Ramos (cell line): ENCODE measurements around the gene TIAM2.
"Not testable (repeated sequence)": the region's sequence is repeated elsewhere in the genome, so short reads cannot be mapped to it uniquely, and the experiment has no call there.

Experiments
- in situ Hi-C: fragments of 300-500 bp; cut with MboI; formaldehyde crosslinking; loops from one replicate; pipeline ENCODE4 v1.14.3; 2022; ENCODE audit warnings: low sequenced_read_pairs; ENCODE audit not compliant: unreplicated experiment

TIAM2 gene

DNA sequence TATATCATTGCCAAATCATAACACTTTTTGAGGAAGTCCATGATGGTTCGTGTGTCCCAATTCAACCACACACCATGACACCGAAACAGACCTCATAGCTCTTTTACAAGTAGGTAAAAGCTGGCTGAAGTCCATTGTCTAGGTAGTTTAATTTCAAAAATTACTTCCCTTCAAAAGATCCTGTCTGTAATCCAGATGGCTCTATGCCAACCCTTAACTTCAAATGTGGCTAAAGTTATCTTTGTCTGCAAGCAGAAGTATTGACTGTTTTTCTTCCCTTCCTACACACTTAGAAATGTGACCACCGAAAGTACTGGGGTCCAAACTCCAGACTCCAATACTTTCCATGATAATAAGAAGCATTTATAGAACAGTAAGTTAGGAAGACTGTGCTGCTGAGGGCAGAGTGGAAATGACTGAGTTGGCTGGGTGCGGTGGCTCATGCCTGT, 8.3 kb upstream of the TIAM2 start:
- in situ Hi-C loops: no loop called here

DNA sequence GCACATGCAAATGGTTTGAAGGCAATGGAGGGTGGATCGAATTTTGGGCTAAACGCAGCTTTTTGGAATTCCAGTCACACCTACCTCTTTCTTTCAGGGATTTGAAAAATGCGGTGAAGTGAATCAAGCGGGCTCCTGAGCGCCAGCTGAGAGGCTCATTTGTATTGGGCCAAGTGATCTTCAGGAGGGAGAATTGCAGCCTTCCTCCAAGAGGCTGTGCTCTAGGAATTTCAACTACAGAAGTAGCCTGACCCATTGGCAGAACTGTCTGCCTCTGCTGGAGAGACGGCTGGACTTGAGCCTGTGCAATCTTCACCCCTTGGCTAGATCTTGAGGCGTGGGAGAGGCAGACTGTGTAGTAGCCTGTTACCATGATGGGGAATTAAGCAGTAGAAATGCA, 5.7 kb upstream of the TIAM2 start:
- in situ Hi-C loops: no loop called here

- in situ Hi-C loops: no loop called here
These were observed 3.9 kb upstream of the TIAM2 start for GRCh38 chr6:154991207-154991606.

- in situ Hi-C loops: no loop called here
These were observed 2.1 kb upstream of the TIAM2 start for GRCh38 chr6:154993026-154993425.

DNA sequence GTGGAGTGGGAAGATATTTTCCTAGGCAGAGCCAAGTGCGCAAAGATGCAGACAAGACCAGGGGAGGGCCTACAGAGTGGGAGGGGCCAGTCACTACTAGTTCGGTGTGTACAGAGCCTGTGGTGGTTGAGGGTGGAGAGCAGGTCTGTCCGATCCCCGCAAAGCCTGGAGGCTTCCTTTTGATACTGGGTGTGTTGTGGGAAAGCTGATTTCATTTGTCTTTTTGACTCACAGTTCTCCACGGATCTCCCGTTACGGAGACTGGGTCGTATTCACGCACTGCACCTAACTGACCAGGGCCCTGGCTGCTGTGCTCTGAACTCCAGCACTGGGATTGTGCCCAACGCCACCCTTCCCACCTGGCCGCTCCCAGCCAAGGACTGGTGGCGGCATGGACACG, 1.4 kb upstream of the TIAM2 start:
- in situ Hi-C loops: no loop called here

- in situ Hi-C loops: no loop called here
These were observed 270 bp upstream of the TIAM2 start for GRCh38 chr6:154994836-154995253.

DNA sequence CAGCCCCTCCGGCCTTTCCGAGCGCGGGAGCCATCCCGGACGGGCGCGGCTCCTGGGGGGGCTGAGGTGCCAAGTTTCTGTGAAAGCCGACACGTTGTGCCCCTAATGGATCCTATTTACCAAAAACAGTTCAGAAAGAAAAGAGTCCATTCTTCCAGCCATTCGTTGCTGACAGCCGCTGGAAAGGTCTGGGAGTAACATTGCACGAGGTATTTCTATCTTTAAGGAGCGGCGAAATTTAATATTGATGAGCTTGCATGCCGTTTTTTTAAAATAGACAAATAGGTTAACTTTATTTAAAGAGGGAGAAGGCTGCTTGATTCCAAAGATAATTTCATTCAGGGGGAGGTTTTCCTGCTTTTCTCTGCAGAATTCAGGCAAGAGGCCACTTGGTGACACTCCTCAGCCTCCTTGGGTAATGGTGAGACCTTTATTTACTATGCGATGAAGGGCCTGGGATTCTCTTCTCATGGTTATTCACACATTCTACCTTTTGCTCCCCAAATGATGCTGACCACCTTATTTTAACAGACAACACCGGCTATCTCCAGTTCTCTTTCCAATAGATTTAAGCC, 988 bp downstream of the TIAM2 start:
- in situ Hi-C loops: no loop called here

GRCh38 chr6:154996841-154997311, 1.8 kb downstream of the TIAM2 start:
- in situ Hi-C loops: no loop called here

- in situ Hi-C loops: no loop called here
These were observed 3.7 kb downstream of the TIAM2 start for GRCh38 chr6:154998855-154999254.

DNA sequence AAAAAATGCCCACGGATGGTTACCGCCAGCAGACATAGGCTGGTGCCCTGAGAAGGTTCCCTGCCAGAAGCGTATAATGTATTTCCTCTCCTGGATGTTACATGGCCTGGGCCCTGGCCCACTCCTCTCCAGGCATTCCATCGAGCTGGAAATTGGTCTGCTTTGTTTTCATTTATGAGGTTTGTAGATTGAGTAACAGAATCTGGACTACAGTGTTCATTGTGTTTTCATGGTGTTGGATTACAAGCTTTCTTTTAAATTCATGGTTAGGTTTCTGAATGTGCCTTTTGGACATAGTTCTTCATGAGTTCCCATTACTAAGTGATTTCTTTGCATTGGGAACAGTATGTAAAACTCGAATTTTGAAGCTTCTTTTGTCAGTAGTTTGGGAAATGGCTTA, 6.4 kb downstream of the TIAM2 start:
- in situ Hi-C loops: no loop called here

- in situ Hi-C loops: no loop called here
These were observed 6.8 kb downstream of the TIAM2 start for GRCh38 chr6:155001934-155002333.

DNA sequence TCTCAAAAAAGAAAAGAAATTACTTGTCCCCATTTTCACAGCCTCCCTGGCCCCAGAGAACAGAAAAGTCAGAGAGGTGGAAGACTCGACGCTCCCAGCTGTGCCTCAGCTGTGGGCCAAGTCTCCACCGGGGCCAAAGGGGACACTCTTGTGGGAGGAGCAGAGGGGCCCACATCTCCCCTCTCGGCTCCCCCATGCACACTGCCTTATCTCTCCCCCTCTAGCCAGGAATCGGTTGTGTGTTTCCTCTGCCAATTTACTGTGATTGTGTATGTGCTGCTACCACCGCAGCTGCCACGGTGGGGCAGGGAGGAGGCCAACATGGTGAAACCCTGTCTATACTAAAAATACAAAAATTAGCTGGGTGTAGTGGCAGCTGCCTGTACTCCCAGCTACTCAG, 8.4 kb downstream of the TIAM2 start:
- in situ Hi-C loops: no loop called here

GRCh38 chr6:155004017-155004416, 8.9 kb downstream of the TIAM2 start:
- in situ Hi-C loops: no loop called here

DNA sequence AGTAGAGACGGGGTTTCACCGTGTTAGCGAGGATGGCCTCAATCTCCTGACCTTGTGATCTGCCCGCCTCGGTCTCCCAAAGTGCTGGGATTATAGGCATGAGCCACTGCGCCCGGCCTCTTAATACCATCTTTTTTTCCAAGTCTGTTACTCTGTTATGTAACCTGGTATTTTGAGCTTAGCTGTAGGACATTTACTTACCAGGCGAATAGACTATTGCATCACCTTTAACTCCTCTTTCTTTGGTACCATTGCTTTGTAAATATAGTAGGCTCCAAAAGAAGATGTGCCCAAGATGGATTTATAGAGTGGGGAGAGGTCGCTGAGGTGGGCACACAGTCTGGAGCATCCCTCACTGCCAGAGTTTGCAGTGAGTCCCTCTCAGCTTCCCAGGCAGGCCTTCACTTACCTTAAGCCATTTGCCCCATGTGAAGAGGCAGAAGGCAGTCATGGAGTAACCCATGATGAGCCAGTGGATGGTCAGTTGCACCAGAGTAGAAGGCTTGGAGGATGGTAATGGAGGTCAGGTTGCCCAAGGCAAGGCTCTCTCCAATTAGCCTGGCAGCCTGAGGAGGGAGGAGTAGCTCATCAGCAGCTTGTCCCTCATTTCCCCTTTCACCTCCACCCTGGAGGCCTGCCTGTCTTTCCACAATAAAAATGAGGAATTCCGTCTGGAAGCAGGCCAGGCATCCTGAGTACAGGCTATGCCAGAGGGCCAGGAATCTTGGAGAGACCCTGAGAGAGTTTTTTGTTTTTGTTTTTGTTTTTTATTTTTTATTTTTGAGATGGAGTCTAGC, 9.7 kb downstream of the TIAM2 start:
- in situ Hi-C loops: no loop called here

GRCh38 chr6:155008625-155009024, 13.5 kb downstream of the TIAM2 start:
- in situ Hi-C loops: no loop called here

GRCh38 chr6:155010940-155011339, 15.8 kb downstream of the TIAM2 start:
- in situ Hi-C loops: no loop called here

DNA sequence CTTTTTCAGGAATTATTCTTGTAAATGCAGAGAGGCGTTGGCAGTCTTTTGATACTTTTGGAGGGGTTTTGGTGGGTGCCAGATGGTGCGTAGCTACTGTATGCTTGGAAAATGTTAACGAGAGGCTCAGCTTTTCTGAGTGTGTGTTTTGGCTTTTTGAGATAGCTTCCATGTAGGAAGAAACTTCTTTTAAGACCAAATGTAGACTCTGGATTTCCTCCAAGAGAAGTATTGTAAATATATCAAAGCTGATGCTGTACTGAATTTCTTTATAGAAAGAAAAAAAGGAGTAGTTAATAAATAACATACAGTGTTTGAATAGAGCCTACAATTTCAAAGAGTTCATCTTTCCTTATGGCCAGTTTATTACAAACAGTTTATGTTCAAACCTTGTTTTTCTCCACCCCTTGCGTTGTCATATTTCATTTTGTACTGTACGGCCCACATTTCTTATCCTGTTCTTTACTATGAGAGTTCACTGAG, 16.7 kb downstream of the TIAM2 start:
- in situ Hi-C loops: no loop called here

DNA sequence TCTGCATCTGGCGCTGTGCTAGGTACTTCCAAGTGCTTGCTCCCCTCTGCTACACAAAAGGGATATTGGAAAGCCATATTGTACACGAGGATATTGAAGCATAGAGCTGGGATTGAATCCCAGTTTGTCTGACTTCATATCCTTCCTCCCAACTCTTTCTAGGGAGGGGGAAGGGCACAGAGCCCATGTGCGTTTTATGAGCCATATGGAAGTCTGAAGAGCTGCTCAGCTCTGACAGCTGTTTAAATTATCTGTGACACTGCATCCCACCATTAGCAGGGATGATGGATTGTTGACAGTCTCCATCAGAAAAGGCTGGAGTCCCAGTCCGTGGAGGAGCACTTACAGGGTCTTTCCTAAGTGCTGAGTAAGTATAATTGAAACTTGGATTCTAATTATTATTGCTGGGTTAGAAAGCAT, 18.4 kb downstream of the TIAM2 start:
- in situ Hi-C loops: no loop called here

DNA sequence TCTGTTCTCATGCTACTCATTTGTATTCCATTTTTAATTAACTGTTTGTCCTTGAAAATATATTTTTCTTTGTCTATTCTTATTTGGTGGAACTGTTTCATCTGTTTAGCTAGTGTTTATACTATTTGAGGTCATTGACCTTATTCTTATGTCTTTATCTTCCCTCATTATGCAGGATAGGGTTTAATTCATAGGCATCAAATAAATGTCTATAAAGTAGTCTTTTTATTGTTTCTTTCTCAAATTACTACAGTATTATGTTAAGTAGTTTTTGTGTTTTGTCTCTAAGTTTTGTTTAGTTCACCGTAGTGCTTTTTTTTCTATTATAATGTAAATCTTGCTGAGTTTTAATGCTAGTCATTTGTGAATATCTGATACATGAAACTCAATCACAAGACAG, 19.0 kb downstream of the TIAM2 start:
- in situ Hi-C loops: no loop called here

DNA sequence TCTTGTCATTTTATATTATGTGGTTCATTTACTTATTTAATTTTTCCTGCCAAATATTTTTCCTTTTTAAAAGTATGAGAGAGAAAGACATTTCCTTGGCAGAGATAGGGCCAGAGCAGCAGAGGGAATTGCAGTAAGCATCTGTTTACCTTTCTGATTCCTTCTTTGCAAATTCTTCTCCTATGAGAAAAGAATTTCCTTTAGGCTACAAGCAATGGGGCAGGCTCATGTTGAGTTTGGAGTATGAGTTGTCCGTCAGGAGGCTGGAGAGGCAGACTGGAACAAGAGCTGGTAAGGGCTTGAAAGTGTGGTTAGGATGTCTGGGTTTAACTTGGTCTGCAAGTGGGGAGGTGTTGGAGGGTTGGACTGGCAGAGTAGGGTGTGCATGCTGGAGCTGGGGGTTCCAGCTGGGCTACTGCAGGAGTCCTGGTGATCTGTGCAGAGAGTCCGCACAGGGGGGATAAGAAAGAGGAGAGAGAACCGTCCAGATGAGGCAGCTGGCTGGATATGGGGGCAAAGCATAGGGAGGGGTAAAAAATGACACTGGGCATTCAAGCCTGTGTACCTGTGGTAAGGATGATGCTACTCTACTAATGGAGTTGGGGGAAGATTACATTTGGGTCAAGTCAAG, 19.7 kb downstream of the TIAM2 start:
- in situ Hi-C loops: no loop called here

DNA sequence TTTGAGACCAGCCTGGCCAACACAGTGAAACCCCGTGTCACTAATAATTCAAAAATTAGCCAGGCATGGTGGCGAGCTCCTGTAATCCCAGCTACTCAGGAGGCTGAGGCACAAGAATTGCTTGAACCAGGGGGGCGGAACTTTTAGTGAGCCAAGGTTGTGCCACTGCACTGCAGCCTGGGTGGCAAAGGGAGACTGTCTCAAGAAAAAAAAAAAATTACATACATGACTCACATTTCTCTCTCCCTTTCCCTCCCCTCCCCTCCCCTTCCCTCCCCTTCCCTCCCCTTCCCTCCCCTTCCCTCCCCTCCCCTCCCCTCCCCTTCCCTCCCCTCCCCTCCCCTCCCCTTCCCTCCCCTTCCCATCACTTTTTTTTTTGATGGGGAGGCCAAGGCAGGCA, 23.3 kb downstream of the TIAM2 start:
- in situ Hi-C loops: not testable (repeated sequence)
